SJCRH30 (cell line): ENCODE measurements around the gene TMEM255A. TPM values are rescaled to one million over a fixed set of nuclear protein-coding genes. Genes with fewer than 3 reads are reported as not detected.
A peak's percentile ranks its signal among the peaks of the same experiment; 100 is the strongest.

Experiments used
- DNase-seq, 2 experiments: peaks; one replicate each; pipeline ENCODE4 v3.0.0-alpha.2; 2015 to 2020
- H3K27ac ChIP-seq: fragments of 250-450 bp; sonication (Bioruptor Pico); 2 replicates; pipeline ENCODE4 v1.5.1; 2020; ENCODE audit warnings: mild to moderate bottlenecking, moderate library complexity
- H3K27me3 ChIP-seq: fragments of 250-450 bp; sonication (Bioruptor Pico); 2 replicates; pipeline ENCODE4 v1.5.1; 2020; ENCODE audit warnings: mild to moderate bottlenecking, moderate library complexity
- H3K36me3 ChIP-seq: fragments of 250-450 bp; sonication (Bioruptor Pico); 2 replicates; pipeline ENCODE4 v1.5.1; 2020; ENCODE audit warnings: mild to moderate bottlenecking, moderate library complexity
- H3K4me1 ChIP-seq: fragments of 250-450 bp; sonication (Bioruptor Pico); 2 replicates; pipeline ENCODE4 v1.5.1; 2020; ENCODE audit warnings: mild to moderate bottlenecking, moderate library complexity
- H3K4me3 ChIP-seq: fragments of 250-450 bp; sonication (Bioruptor Pico); 2 replicates; pipeline ENCODE4 v1.5.1; 2020; ENCODE audit warnings: mild to moderate bottlenecking, moderate library complexity
- H3K9me3 ChIP-seq: fragments of 250-450 bp; sonication (Bioruptor Pico); replicated peaks from 2 replicates; pipeline ENCODE4 v1.5.1; 2020; ENCODE audit warnings: mild to moderate bottlenecking, moderate library complexity
- total RNA-seq: library from RNA; depleted of rRNA; stranded (reverse); fragments of >200 nt; shearing (Covaris generic); gene quantifications from 2 replicates; pipeline ENCODE4 v1.2.3, GENCODE V29; 2014; rRNA removed

The TMEM255A gene
- total RNA-seq, 1 experiment from 2014 or later: 0.06 TPM

GRCh38 chrX:120224388-120224787 lies 86.9 kb downstream of the TMEM255A start:
- H3K4me3 ChIP-seq: no peak overlapping the region
- 0 out of 2 replicates have a peak, but pooled peaks cover 6% of the 10 kb centered on the region for H3K27me3 ChIP-seq
- H3K27ac ChIP-seq: no peak overlapping the region
- DNase-seq: no peak
- no peaks in the 10 kb centered on the region for H3K9me3 ChIP-seq
- no peaks in the 10 kb centered on the region for H3K36me3 ChIP-seq
- H3K4me1 ChIP-seq: no peaks in the 10 kb centered on the region

GRCh38 chrX:120223374-120223773 lies 87.9 kb downstream of the TMEM255A start:
- Histone ChIP-seq H3K27me3 (0 out of 2 replicates have a peak, but pooled peaks cover 6% of the 10 kb centered on the region), H3K9me3 (no peaks in the 10 kb centered on the region), H3K27ac (no peak overlapping the region), H3K4me3 (no peak overlapping the region), H3K36me3 (no peaks in the 10 kb centered on the region), H3K4me1 (no peaks in the 10 kb centered on the region)
- DNase-seq: no peak

- Histone ChIP-seq H3K4me3 (no peak overlapping the region), H3K4me1 (no peaks in the 10 kb centered on the region), H3K36me3 (no peaks in the 10 kb centered on the region), H3K9me3 (no peaks in the 10 kb centered on the region), H3K27ac (no peak overlapping the region), H3K27me3 (no peaks in the 10 kb centered on the region)
- peak; percentile 66 to 87 for DNase-seq
Observed at GRCh38 chrX:120213438-120214265, 97.6 kb downstream of the TMEM255A start.

Other genes starting within 250 kb of the TMEM255A start
- not detected in 2 replicates for gene RHOXF2B, start 233.8 kb downstream of the TMEM255A start, total RNA-seq
- not detected in 2 replicates for gene RHOXF1, start 195.5 kb downstream of the TMEM255A start, total RNA-seq
- not detected in 2 replicates for gene RHOXF2, start 152.8 kb downstream of the TMEM255A start, total RNA-seq
- gene ZBTB33, start 60.6 kb downstream of the TMEM255A start, total RNA-seq: 63.9 and 70.5 TPM in 2 replicates
- not detected in 2 replicates for gene ATP1B4, start 50.6 kb upstream of the TMEM255A start, total RNA-seq
- 137 and 143 TPM in 2 replicates for gene LAMP2, start 157.8 kb upstream of the TMEM255A start, total RNA-seq
- gene CUL4B, start 249.5 kb upstream of the TMEM255A start, total RNA-seq: 53.9 and 57.9 TPM in 2 replicates